Breast epithelium (tissue), 4 donors: ENCODE data around the gene NR4A3. TPM values are rescaled to one million over a fixed set of nuclear protein-coding genes. Genes with fewer than 3 reads are reported as not detected.
"Not testable (repeated sequence)": the region's sequence is repeated elsewhere in the genome, so short reads cannot be mapped to it uniquely, and the experiment has no call there.

ENCODE experiments used
- DNase-seq, 2 donors: peaks; one replicate each; pipeline ENCODE4 v3.0.0-alpha.2; 2019; ENCODE audit warnings: low spot score in 2 of 2
- H3K27ac ChIP-seq, 2 donors: fragments of 200-600 bp; sonication (generic) in 1 of 2; one replicate each; pipeline ENCODE4 v1.5.1; 2016 to 2019; ENCODE audit warnings: mild to moderate bottlenecking in 1 of 2
- H3K27me3 ChIP-seq, 2 donors: fragments of 200-600 bp; sonication (generic) in 1 of 2; one replicate each; pipeline versions ENCODE4 v1.5.1 to v1.6.0; 2017 to 2019; ENCODE audit warnings: control low read depth in 1 of 2, mild to moderate bottlenecking in 1 of 2
- H3K36me3 ChIP-seq: fragments of 200-600 bp; one replicate; pipeline ENCODE4 v1.5.1; 2019
- H3K4me1 ChIP-seq, 2 donors: fragments of 200-600 bp; sonication (generic); one replicate each; pipeline ENCODE4 v1.5.1; 2016 to 2019; ENCODE audit warnings: control low read depth in 1 of 2
- H3K4me3 ChIP-seq, 3 donors: fragments of 200-600 bp; sonication (generic); 1 replicate in 2 of 3; 2 replicates in 1 of 3; pipeline ENCODE4 v1.5.1; 2016 to 2019; ENCODE audit warnings: mild to moderate bottlenecking in 3 of 3, moderate library complexity in 2 of 3
- H3K9me3 ChIP-seq, 2 donors: fragments of 200-600 bp; sonication (generic) in 1 of 2; one replicate each; pipeline ENCODE4 v1.5.1; 2016 to 2019; ENCODE audit warnings: control low read depth in 1 of 2
- CTCF ChIP-seq, 3 donors: fragments of 450-650 bp; IDR thresholded peaks; one replicate each; pipeline ENCODE4 v1.5.1; 2016 to 2017; ENCODE audit warnings: antibody characterized with exemption in 3 of 3, mild to moderate bottlenecking in 3 of 3, moderate library complexity in 3 of 3
- POLR2A ChIP-seq: fragments of 450-650 bp; IDR thresholded peaks from one replicate; pipeline ENCODE4 v1.6.1; 2016; ENCODE audit warnings: antibody characterized with exemption, mild to moderate bottlenecking, moderate library complexity
- POLR2AphosphoS5 ChIP-seq, 3 donors: sonication (generic); formaldehyde crosslinking; IDR thresholded peaks; one replicate each; pipeline ENCODE4 v1.6.1; 2017; ENCODE audit warnings: antibody characterized with exemption in 3 of 3
- intact Hi-C: fragments of 100-400 bp; cut with DNase I; formaldehyde crosslinking; loops from one replicate; pipeline ENCODE4 v1.15.1; 2023; ENCODE audit warnings: low total_unique reads
- total RNA-seq, 3 donors: library from RNA; depleted of rRNA; stranded (reverse); fragments of >200 nt; gene quantifications; one replicate each; pipeline ENCODE4 v1.1.0, GENCODE V29; 2016

The NR4A3 gene
- total RNA-seq, 3 donors from 2014 or later: 1.3 to 34.1 (median 4.9) TPM

- H3K4me3 ChIP-seq: no peak overlapping the region
- no peak for DNase-seq
- TF ChIP-seq POLR2AphosphoS5 (IDR thresholded peaks at IDR 0.05) (no peak), POLR2A (no peak), CTCF (IDR thresholded peaks at IDR 0.05) (no peak)
- no peaks in the 10 kb centered on the region for H3K9me3 ChIP-seq
- no peaks in the 10 kb centered on the region for H3K4me1 ChIP-seq
- H3K27me3 ChIP-seq: no peaks in the 10 kb centered on the region
- no peak overlapping the region for H3K27ac ChIP-seq
- intact Hi-C loops: no loop called here
- no peaks in the 10 kb centered on the region for H3K36me3 ChIP-seq
Observed at GRCh38 chr9:99850736-99851499, 29.2 kb downstream of the NR4A3 start.

DNA sequence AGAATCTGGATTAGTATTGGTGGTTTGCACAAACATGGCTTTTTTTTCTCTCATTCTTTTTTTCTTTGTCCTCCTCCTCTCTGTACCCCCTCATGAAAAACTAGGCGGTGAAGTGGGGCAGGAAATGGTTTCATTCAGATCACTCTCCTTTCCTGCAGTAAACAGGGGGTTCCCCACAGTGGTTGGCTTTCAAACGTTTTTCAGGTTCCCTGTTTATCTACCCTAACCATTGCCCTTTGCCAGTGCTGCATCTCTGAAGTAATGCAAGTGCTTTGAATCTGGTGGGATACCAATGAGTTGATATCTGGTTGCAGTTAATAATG, 29.8 kb downstream of the NR4A3 start:
- no peaks in the 10 kb centered on the region for H3K27me3 ChIP-seq
- H3K4me1 ChIP-seq: no peaks in the 10 kb centered on the region
- TF ChIP-seq CTCF (IDR thresholded peaks at IDR 0.05): no peak
- no peak for TF ChIP-seq POLR2AphosphoS5 (IDR thresholded peaks at IDR 0.05)
- TF ChIP-seq POLR2A: no peak
- intact Hi-C loops: no loop called here
- H3K36me3 ChIP-seq: no peaks in the 10 kb centered on the region
- DNase-seq: no peak
- no peak overlapping the region for H3K4me3 ChIP-seq
- no peaks in the 10 kb centered on the region for H3K9me3 ChIP-seq
- H3K27ac ChIP-seq: no peak overlapping the region

GRCh38 chr9:99852617-99853016, 30.9 kb downstream of the NR4A3 start:
- Histone ChIP-seq H3K4me3 (no peak overlapping the region), H3K9me3 (no peaks in the 10 kb centered on the region), H3K4me1 (no peaks in the 10 kb centered on the region), H3K27ac (no peak overlapping the region), H3K27me3 (no peaks in the 10 kb centered on the region), H3K36me3 (no peaks in the 10 kb centered on the region)
- TF ChIP-seq POLR2AphosphoS5 (IDR thresholded peaks at IDR 0.05) (no peak), CTCF (IDR thresholded peaks at IDR 0.05) (no peak), POLR2A (no peak)
- no peak for DNase-seq
- intact Hi-C loops: no loop called here

DNA sequence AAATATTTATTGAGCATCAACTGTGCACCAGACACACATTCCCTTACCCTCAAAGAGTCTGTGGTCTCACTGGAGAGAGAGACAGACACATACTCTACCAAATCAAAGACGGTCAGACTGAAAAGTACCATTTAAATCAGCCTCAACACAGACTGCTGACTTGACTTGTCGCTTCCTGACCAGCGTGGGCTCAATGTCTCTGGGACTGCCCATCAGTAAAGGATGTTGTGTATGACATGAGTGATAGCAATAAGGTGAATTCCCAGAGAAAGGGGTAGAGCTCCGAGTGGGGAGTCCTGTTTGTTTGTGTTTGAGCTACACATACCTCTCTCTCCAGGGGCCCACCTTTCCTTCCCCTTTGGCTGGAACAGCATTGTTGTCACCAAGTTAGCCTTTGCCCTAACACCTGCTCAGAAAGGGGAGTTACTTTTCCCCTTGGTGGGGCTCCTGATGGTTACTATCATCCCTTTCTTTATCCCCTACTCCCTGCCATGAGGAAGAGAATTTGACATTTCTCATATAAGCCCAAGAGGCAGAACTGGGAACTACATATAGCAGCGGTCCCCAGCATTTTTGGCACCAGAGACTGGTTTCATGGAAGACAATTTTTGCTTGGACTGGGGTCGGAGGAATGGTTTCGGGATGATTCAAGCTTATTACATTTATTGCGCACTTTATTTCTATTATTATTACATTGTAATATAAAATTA, 33.9 kb downstream of the NR4A3 start:
- intact Hi-C loops: no loop called here
- H3K9me3 ChIP-seq: no peaks in the 10 kb centered on the region
- no peak for TF ChIP-seq POLR2AphosphoS5 (IDR thresholded peaks at IDR 0.05)
- no peak for TF ChIP-seq CTCF (IDR thresholded peaks at IDR 0.05)
- TF ChIP-seq POLR2A: no peak
- H3K36me3 ChIP-seq: no peaks in the 10 kb centered on the region
- no peaks in the 10 kb centered on the region for H3K4me1 ChIP-seq
- DNase-seq: no peak
- H3K4me3 ChIP-seq: no peak overlapping the region
- no peak overlapping the region for H3K27ac ChIP-seq
- no peaks in the 10 kb centered on the region for H3K27me3 ChIP-seq

DNA sequence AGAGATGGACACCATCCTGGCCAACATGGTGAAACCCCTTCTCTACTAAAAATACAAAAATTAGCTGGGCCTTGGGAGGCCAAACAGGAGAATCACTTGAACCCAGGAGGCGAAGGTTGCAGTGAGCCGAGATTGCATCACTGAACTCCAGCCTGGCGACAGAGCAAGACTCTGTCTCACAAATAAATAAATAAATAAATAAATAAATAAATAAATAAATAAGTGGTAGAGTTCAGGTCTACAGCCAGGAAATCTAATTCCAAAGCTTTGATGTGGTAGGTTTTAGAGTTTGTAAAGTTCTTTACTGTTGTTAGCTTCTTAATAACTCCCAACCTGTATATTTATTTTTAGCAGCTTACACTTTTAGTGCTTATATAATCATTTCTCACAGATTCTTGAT, 35.9 kb downstream of the NR4A3 start:
- H3K27me3 ChIP-seq, H3K27ac ChIP-seq, intact Hi-C loops, H3K4me1 ChIP-seq, H3K9me3 ChIP-seq, H3K36me3 ChIP-seq, H3K4me3 ChIP-seq, DNase-seq: not testable (repeated sequence)
